ENCODE measurements around the gene OR2A1.
"Not testable (repeated sequence)": the region's sequence is repeated elsewhere in the genome, so short reads cannot be mapped to it uniquely, and the experiment has no call there.

The OR2A1 gene, protein sequence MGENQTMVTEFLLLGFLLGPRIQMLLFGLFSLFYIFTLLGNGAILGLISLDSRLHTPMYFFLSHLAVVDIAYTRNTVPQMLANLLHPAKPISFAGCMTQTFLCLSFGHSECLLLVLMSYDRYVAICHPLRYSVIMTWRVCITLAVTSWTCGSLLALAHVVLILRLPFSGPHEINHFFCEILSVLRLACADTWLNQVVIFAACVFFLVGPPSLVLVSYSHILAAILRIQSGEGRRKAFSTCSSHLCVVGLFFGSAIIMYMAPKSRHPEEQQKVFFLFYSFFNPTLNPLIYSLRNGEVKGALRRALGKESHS

DNA sequence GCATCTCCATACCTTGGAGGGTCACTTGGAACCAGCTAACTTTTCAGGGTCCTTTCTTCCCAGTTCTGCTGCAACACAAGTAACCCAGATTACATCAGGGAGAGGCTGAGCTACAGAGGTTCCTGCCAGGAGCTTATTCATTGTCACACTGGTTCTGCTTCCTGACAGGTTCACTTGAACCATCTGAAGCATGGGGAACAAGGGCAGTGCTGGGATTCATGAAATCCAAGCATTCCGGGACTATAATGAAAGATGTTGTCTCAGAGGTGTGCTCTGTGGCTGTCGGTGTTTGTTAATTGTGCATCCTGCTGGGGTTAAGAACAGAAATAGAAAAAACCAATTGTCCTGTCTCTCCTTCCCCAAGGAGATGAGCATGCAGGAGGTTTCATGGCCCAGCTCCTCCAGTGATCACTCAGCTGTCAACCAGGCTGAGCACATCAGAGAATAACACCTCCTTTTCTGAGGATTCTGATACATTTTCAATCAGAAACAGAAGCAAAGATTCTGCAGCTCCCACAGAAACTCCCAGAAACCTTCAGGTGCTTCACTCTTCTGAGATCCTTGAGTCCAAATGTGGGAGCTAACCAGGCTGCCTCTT, at the start of gene OR2A1:
TSS of gene OR2A1 (plus strand) at position 548 of the 598 bp plus-strand sequence. CDS start 5,706 bp downstream, outside the sequence.
- DNase-seq = not testable (repeated sequence)

DNA sequence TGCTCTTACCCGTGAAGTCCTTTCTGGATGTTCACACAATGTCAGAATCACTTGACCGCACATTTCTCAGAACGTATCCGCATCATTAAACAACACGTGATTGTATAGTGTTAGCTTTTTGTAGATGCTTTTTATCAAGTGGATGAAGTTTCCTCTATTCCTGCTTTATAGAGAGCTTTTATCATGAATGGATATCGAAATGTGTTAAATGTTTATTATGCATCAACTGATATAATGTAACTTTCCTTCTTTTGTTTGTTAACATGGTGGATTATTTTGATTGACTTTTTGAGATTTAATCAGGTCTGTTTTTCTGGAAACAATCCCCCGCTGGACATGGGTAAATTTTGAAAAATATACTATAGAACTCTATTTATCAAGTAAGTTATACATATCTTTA, 47.5 kb upstream of the OR2A1 start, which contains the start of gene OR2A7:
TSS of gene OR2A7 (minus strand) at position 101 of the 400 bp plus-strand sequence. CDS start 5,164 bp downstream, outside the sequence.
- DNase-seq = not testable (repeated sequence)

DNA sequence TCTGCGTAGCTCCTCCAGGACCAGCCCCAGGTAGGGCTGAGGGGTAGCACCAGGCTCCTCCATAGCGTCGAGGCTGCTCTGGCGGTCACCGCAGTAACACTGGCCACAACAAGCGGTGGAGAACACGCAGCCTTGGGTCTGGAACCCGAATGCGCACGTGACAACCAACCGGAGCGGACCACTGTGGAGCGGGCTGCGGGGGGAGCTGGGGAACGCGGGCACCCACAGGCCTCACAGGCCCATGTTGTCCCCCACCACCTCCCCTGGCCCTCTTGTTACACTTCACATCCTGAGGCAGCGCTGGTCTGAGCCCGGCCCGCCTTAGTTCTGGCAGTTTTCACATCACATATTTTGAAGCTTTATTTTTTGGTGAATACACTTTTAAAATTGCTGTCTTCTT, 43.0 kb upstream of the OR2A1 start, which contains the start of gene CTAGE8:
TSS of gene CTAGE8 (minus strand) at position 101 of the 400 bp plus-strand sequence. CDS start at position 63, 38 bp downstream.
- DNase-seq = not testable (repeated sequence)

DNA sequence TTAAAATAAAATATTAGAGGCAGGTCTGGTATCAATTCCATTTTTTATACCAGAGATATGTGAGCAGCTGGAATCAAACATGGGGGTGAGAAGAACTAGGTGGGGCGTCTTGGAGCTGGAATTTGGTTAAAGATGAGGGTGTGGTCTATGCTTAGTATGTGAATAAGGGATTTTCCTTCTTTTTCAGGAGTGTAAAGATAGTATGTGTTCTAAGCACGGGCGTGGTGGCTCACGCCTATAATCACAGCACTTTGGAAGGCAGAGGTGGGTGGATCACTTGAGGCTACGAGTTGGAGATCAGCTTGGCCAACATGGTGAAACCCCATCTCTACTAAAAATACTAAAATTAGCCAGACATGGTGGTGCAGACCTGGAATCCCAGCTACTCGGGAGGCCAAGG, 36.9 kb upstream of the OR2A1 start:
- DNase-seq = not testable (repeated sequence)

DNA sequence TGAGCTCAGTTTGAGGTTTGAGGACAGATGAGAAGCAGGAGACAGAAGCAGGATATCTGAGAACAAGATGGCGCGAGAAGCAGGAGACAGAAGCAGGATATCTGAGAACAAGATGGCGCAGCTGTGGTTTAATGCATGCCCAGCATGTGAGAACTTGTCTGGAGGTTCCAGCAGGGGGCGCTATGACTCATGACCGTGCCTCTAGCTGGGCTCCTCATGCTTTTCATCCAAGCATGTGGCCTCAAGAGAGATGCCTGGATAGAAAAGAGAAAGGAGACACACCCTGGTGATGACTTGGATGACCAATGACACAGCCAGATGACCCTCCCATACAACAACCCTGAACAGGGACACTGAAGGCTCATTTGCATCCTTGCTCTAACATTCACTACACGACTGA, 32.2 kb upstream of the OR2A1 start:
- DNase-seq = not testable (repeated sequence)

DNA sequence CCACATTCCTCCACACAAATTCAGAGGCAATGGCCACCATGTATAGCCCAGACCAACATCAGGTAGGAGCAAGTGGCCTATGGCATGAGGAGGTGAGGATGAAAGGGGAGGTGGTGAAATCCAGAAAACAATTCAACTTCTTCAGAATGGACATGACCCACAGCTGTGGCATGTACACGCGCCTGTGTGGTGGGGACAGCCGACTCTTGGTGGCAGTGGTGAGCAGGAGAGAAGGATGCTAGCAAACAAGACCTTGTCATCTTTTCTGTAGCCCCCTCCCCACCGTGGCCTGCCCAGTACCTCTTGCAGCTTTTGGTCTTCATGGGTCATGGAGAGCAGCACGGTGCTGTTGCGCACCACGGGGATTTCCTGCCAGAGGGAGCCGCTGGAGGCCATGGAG, 30.2 kb upstream of the OR2A1 start:
- not testable (repeated sequence) for DNase-seq

DNA sequence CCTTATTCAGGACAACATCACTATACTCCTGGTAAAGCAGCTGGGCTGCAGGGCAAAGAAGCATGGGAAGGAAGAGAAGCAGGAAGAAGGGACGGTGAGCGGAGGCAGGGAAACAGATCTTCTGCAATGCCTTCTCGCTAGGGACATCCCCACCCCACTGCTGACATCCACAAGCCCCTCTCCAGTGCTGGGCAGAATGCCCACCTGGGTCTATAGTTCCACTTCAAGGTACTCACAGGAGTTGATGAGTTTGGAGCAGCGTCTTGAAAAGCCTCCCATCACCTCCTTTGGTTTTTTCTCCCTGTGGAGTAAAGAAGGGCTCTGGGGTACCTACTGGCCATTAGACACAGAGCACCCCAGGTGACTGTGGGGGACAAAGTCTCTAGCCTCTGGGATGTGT, 29.7 kb upstream of the OR2A1 start:
- DNase-seq = not testable (repeated sequence)

DNA sequence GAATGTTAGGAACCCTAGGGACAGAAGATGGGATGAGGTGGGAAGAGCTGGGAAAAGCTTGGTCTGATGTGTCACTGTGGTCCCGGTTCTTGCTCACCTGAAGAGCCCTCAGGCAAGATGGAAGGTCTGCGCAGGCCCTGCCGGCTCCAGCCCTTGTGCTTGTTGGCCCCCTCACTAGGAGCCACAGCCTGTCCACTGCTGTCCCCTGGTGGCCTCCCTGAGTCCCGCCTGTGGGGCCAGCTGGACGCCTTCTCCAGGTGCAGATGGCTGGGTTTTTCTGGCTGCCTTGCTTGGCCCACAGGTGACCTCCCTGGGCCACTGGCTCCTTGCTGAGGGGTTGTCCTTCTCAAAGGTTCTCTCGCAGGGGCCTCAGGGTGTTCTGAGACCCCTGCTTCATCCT, 28.5 kb upstream of the OR2A1 start:
- DNase-seq = not testable (repeated sequence)

DNA sequence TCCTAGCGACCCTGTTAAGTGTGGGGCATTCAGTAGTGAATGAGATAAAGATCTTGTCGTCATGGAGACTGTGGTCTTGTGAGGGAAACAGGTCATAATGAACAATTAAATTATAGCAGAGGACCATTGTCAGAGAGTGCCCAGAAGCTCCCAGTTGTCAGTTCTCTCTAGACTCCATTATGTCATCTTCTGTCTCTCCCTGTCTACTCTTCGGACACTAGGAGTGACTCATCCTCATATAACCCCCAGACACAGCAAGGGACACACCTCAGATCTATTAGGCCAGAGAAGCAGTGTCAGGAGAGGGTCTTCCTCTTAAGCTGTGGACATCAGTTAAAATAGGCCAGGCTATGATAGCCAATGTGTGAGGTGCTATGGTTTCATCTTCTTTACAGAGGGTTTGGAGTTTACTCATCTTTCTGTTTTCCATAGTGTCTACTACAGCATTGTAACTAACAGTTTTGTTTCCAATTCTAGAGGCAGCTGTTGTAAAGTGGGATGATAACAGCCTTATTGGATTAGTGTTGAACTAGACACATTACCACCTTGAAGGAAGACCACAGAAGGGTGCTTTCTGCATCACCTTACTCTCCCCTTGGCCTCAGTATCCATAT, 24.9 kb upstream of the OR2A1 start:
- DNase-seq = not testable (repeated sequence)

DNA sequence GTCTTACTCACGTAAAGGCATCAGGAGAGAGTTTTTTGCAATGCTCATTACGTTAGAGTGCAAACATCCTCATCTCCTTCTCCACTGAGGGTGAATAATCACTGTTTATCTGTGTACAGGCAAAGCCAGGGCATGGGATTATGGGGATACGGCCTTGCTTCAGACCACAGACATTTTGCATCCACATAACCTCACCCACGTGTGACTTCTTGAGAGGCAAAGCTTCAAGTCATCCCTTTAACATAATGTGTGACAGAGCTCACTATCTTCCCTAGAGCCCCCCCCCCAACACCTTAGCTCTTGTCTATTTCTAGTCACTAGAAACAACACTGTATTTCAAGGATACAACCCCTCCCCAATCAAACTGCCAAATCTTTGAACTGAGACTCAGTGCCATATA, 20.6 kb upstream of the OR2A1 start:
- not testable (repeated sequence) for DNase-seq

DNA sequence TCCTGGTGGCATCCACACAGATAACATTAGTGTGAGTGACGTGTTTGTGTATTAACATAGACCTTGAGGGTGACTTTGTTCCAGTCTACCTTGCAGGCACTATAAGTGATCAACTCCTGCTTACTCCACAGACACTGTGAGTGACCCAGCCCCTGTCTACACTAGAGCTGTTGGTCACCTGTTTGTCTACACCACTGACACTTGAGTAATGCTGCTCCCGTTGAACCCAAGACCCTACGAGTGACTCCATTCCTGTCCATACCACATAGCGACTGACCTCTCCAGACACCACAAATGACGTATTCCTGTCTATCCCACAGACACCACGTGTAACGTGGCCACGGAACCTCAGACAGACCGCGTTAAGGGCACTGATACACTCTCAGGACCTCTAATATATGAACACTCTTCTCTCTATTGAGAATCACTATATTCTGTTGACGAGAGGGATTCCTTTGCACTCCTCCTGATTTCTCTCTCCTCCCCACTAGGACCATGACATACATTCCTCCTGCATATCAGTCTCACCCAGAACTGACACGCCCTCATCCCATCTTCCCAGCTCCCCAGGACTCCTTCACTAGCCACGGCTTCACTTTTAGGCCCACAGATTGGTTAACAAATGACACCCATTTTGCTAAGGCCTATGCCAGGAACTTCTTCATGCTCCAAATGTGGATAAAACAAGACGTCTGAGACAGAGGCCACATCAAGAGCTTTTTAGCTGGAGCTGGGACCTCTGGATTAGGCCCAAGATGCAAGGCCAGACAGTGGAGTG, 19.6 kb upstream of the OR2A1 start:
- not testable (repeated sequence) for DNase-seq

DNA sequence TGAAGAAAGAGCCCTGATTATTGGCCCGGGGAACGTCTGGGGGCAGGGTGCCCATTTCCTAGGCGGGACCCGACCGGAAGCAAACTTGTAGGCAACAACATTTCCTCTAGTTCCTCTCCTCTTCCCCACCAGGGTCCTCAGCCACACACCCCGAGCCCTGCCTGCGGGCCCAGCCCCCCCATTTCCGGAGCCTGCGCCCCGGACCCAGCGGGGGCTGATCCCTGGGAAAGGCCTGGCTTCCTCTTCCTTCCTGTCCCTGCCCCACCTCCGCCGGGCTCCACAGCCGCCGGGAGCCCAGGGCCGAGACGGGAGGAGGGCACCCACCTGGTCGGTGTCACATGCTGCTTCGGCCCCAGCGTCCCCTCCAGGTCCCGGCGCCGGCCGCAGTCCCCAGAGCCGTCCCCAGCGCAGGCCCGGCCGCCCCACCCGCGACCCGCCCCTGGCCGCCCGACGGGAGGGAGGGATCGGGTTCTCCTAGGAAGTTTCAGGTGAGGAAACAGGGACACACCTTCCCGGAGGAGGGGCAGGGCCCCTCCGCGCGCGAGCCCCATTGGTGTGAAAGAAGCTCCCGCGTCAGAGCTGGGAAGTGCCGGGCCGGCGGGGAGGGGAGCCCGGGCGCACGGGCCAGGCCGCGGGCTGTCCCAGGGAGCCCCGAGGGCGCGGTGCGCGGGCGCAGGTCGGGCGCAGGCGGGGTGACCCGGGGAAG, 18.3 kb upstream of the OR2A1 start:
- not testable (repeated sequence) for DNase-seq

DNA sequence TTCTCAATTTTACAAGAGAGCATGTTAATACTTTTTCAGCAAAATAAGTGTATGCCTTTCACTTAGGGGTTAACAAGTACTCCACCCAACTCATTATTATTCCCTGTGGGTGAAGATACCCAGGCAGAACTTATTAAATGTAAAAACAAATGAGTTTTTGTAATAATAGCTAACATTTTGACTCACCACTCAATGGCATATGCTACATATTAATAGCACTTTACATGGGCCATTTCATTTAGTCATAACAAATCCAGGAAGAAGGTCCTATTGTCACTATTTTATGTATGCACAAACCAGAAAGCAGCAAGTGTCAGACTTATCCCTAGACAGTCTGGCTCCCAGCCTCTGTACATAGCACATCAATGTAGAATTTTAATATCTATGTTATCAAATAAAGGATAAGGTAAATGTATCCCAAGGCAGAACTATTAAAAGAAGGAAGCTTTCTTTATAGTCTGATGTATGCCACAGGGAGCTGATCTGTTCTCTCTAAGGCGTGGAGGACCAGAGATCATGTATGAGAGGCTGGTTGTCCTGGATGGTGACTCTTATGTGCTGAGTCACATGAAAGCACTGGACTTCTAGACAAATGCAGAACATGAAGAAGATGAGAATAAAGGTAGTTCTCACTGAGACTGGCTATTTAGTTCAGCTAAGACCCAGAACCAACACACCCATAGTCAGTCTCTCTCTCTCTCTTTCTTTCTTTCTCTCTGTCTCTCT, 9.5 kb upstream of the OR2A1 start:
- DNase-seq = not testable (repeated sequence)

DNA sequence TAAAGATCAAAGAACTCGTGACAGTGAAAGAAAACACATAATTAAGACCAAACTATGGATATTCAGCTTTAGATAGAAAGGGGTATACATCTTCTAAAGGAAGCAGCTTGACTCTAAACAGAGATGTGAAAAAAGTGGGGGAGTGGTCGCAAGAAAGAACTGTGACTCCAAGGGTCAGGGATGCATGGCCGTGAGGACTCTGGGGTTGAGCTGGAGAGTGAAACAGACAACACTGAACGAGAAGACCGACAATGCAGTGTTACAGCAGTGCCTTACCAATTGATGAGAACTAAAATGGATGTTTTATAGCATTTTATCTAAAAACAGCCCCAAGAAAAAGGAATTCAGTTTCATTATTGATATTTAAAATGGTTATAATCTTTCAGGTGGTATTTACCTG, 8.6 kb upstream of the OR2A1 start:
- not testable (repeated sequence) for DNase-seq

DNA sequence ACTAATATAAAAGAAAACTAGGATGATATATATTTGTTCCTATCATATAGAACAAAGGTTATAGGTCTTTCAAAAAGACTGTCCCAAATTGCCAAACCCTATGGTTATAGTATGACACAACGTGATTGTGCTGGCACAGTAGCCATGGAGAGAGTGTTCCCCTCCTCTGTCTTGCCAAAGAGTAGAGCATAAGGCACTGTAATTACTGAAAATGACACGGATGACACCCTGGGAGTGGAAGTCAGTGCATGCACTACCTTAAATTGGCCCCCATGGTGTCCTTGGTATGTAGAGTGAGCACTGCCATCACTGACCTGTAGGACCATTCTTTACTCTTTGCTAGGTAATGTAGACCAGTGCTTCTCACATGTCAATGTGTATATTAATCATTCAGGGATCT, 7.1 kb upstream of the OR2A1 start:
- DNase-seq = not testable (repeated sequence)

DNA sequence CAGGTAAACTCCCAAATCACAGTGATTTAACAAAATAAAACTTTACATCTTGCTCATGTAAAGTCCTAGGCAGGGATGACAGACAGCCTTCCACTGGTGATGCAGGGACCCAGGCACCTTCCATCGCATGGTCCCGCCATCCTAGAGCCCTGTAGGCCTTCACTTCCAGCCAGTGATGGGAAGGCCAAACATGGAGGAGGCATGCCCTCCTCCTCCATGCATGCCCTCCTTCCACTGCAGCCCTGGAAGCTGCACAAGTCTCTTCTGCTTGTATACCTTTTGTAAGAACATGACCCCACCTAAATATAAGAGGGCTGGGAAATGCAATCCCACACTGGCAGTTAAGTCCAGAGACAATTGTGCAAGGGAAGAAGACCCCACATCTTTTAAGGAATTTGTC, 2.5 kb upstream of the OR2A1 start:
- not testable (repeated sequence) for DNase-seq

DNA sequence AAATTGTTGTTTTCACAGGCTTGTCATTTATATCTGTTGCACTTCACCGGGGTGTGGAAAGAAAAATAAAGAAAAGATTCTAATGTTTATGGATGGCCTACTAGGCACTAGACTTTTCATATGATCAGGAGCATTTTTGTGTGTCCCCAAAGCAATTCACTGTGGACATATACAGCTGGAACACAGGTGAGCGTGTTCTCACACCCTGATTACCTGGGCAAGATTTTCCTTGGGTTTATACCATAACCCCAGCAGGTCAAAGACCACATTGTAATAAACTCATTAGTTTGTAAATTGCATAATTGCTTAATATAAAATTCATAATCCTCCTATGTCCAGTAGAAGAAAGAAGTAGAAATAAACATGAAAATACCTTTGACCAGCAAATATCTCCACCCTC, 1.0 kb upstream of the OR2A1 start:
- not testable (repeated sequence) for DNase-seq

DNA sequence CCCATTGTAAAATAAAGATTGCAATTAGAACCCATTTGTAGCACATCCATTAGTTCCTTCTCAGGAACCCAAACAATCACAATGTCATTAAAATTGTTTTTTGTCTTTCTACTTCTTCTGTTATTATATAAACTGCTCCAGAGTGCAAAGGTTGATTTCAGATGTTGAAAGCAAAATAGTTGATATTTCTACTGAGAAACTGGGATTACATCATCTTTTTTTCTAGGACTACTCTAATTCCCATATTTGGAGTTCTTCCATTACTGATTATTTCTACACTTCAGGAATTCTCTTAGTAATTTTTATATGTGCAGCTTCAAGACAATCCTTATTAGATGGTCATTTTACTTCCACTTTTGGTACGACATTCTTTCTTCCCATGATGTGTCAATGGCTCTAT, 5.3 kb downstream of the OR2A1 start:
- not testable (repeated sequence) for DNase-seq

DNA sequence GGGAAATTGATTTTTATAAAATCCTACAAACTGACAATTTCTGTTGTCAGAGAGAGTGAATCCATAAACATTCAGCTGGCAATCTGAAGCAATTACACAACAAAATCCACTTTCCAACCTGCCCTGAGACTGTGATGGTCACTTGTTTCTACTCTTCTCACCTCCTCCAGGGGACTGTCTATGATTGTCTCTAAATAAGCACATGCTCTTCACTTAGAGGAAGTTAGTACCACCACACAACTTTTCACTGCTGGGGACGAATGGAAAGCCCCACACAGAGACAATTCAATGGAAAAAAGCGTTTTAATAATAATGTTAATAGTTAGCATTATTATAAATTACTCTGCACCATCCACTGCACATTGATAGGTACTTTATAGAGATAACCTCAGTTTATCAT, 7.3 kb downstream of the OR2A1 start:
- not testable (repeated sequence) for DNase-seq

DNA sequence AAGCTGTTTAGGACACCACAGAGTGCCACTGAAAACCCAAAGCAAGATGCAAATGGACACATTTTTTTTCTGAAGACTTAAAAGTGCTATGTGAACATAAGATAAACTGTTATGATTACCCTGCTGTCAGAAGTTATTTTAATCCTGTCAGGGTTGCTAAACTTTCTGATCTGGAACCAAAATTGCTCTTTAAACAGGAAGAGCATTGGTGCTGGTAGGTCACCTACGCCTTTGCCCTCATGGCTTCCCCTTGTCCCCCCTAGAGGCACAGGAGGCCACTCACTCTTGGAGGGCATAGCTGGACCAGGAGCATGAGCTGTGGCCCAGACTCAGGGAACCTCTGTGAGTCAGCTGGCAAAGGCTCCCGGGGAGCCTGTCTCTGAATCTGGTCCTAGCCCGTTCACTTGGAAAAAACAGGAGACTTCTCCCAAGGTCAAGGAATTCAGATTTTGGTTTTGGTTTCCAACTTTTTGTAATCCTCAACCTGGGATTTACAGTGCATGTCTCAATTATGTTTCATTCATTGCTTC, 9.5 kb downstream of the OR2A1 start:
- DNase-seq = not testable (repeated sequence)

DNA sequence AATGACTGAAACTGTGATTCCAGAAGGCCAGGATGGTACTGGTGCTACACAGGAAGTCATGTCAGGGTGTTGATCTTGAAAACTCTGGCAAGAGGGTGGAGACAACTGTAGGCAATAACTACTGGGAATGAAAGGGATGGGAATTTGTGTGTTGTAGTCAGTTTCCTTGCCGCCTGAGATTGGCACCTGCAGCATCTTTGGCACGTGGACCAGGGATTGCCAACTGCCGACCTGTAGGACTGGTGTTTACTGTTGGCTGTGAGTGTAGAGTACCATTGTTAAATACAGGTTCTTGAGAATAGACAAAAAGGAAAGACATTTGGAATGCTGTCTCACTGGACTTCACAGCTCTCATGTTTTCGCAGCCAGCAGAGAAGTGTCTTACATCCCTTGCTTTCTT, 11.1 kb downstream of the OR2A1 start:
- DNase-seq = not testable (repeated sequence)

Data from activated CD4-positive, alpha-beta T cell treated with anti-CD3 and anti-CD28 coated beads, Interleukin-10, Interleukin-2, amounts not matched to agents 100 ng/mL and 50 ng/mL, durations not matched to agents 16 hours and 8 hours (primary cell).